GM18526 (cell line): ENCODE measurements around the gene DES.

ENCODE experiments used
- POLR2A ChIP-seq: IDR thresholded peaks from 3 replicates; pipeline ENCODE4 v1.6.1; 2011; ENCODE audit not compliant: insufficient read length; ENCODE audit errors: extremely low read depth

Gene DES

GRCh38 chr2:219418155-219419011 lies at the start of gene DES:
Gene DES (plus strand): TSS chr2:219418377. CDS start chr2:219418463, 86 bp downstream.
- TF ChIP-seq POLR2A = no peak

GRCh38 chr2:219368690-219369191 lies 49.4 kb upstream of the DES start:
- TF ChIP-seq POLR2A = no peak

GRCh38 chr2:219369447-219369861 lies 48.7 kb upstream of the DES start:
- no peak for TF ChIP-seq POLR2A

- TF ChIP-seq POLR2A = no peak
Observed at GRCh38 chr2:219378163-219378851, 39.9 kb upstream of the DES start.

- TF ChIP-seq POLR2A = no peak
Observed at GRCh38 chr2:219380926-219381325, 37.3 kb upstream of the DES start.

- TF ChIP-seq POLR2A = no peak
Observed at GRCh38 chr2:219381448-219381847, 36.7 kb upstream of the DES start.

GRCh38 chr2:219384083-219384713 lies 34.0 kb upstream of the DES start:
- no peak for TF ChIP-seq POLR2A

GRCh38 chr2:219384859-219385258 lies 33.3 kb upstream of the DES start:
- no peak for TF ChIP-seq POLR2A

- no peak for TF ChIP-seq POLR2A
Observed at GRCh38 chr2:219385958-219386520, 32.1 kb upstream of the DES start.

- TF ChIP-seq POLR2A = no peak
Observed at GRCh38 chr2:219386532-219387280, 31.5 kb upstream of the DES start.

GRCh38 chr2:219387306-219388120 lies 30.7 kb upstream of the DES start, which contains the start of gene DNPEP:
Gene DNPEP (minus strand): TSS chr2:219387912. CDS start chr2:219387794, 118 bp downstream.
- TF ChIP-seq POLR2A = peak; percentile 50

GRCh38 chr2:219388121-219388906 lies 29.9 kb upstream of the DES start:
- TF ChIP-seq POLR2A = no peak

GRCh38 chr2:219388907-219389156 lies 29.3 kb upstream of the DES start:
- no peak for TF ChIP-seq POLR2A
